Mucosa of descending colon (tissue), 3 donors: ENCODE measurements around the gene ZNF568. TPM values are rescaled to one million over a fixed set of nuclear protein-coding genes. Genes with fewer than 3 reads are reported as not detected.

ENCODE experiments used
- ATAC-seq: fragments of 200-7000 bp; cut with Tn5 transposase; one replicate; pipeline ENCODE4 v1.9.1; 2020; ENCODE audit warnings: mild to moderate bottlenecking, moderate library complexity
- DNase-seq, 3 donors: peaks; one replicate each; pipeline ENCODE4 v3.0.0-alpha.2; 2020
- H3K36me3 ChIP-seq: fragments of 200-600 bp; one replicate; pipeline ENCODE4 v1.8.0; 2021; ENCODE audit warnings: low read depth, mild to moderate bottlenecking
- H3K4me1 ChIP-seq: fragments of 200-600 bp; one replicate; pipeline ENCODE4 v1.8.0; 2021; ENCODE audit warnings: low read depth, mild to moderate bottlenecking
- H3K4me3 ChIP-seq: fragments of 200-600 bp; one replicate; pipeline ENCODE4 v1.8.0; 2021; ENCODE audit warnings: mild to moderate bottlenecking
- H3K9me3 ChIP-seq: fragments of 200-600 bp; one replicate; pipeline ENCODE4 v1.8.0; 2021; ENCODE audit warnings: mild to moderate bottlenecking
- CTCF ChIP-seq: fragments of 200-600 bp; IDR thresholded peaks from one replicate; pipeline ENCODE4 v1.8.0; 2022; ENCODE audit warnings: antibody characterized with exemption, mild to moderate bottlenecking
- intact Hi-C, 2 donors: fragments of 100-400 bp; cut with DNase I in 1 of 2; cut with micrococcal nuclease in 1 of 2; formaldehyde crosslinking; loops; one replicate each; pipeline versions ENCODE4 v1.11.0 to v1.11.1; 2022; cut with DNase I, micrococcal nuclease
- total RNA-seq, 3 donors: library from RNA; stranded (reverse); fragmentation: NEBNext Ultra II Directional in 2 of 3; extraction: Animal tissue kit (Norgen Biotek cat#: 25700) in 2 of 3; gene quantifications; one replicate each; pipeline versions ENCODE4 v1.2.1 to v1.2.4, GENCODE V29; 2021 to 2023
- donor health status: DM: no; HTN: no; CAD: no; lungs with moderate emphysema.
- donor health status: DM: no; HTN: no; CAD: no.
- donor health status: DM: no; HTN: yes; CAD: no.

The ZNF568 gene
- total RNA-seq, 3 donors from 2014 or later, result 3.8 to 14.2 (median 4.3) TPM

GRCh38 chr19:37007587-37008220 is 91.6 kb downstream of the ZNF568 start:
- no peak overlapping the region for H3K4me3 ChIP-seq
- no peaks in the 10 kb centered on the region for H3K36me3 ChIP-seq
- peaks cover 77% of the 10 kb centered on the region for H3K9me3 ChIP-seq
- intact Hi-C loops, result no loop called here
- no peaks in the 10 kb centered on the region for H3K4me1 ChIP-seq
- TF ChIP-seq CTCF, result no peak
- no peak for ATAC-seq
- peak in 2 of 3 donors; percentile 31 to 60 for DNase-seq

GRCh38 chr19:37009871-37010270 is 93.7 kb downstream of the ZNF568 start:
- TF ChIP-seq CTCF, result no peak

GRCh38 chr19:37012093-37012745 is 96.1 kb downstream of the ZNF568 start:
- no peaks in the 10 kb centered on the region for H3K36me3 ChIP-seq
- H3K4me1 ChIP-seq, result no peaks in the 10 kb centered on the region
- no peak overlapping the region for H3K4me3 ChIP-seq
- DNase-seq, result no peak
- no peak for ATAC-seq
- no peak for TF ChIP-seq CTCF
- intact Hi-C loops, result no loop called here
- peaks cover 94% of the 10 kb centered on the region for H3K9me3 ChIP-seq

More at GRCh38 chr19:37009871-37010270, 93.7 kb downstream of the ZNF568 start:
- Histone ChIP-seq H3K4me1 (no peaks in the 10 kb centered on the region), H3K36me3 (no peaks in the 10 kb centered on the region), H3K4me3 (no peak overlapping the region), H3K9me3 (peaks cover 86% of the 10 kb centered on the region)
- intact Hi-C loops, result no loop called here
- no peak for ATAC-seq
- DNase-seq, result no peak

- no peak for ATAC-seq
- H3K4me3 ChIP-seq, result no peak overlapping the region
- intact Hi-C loops, result no loop called here
- no peak for TF ChIP-seq CTCF
- H3K9me3 ChIP-seq, result peaks cover 94% of the 10 kb centered on the region
- no peaks in the 10 kb centered on the region for H3K4me1 ChIP-seq
- H3K36me3 ChIP-seq, result no peaks in the 10 kb centered on the region
- no peak for DNase-seq
These were observed 98.3 kb downstream of the ZNF568 start for GRCh38 chr19:37014456-37014855.

GRCh38 chr19:37045140-37045539 is 129.0 kb downstream of the ZNF568 start:
- Histone ChIP-seq H3K4me1 (no peaks in the 10 kb centered on the region), H3K36me3 (no peaks in the 10 kb centered on the region), H3K4me3 (no peak overlapping the region), H3K9me3 (peaks cover 62% of the 10 kb centered on the region)
- DNase-seq (no peak), ATAC-seq (no peak)
- intact Hi-C loops, result no loop called here
- TF ChIP-seq CTCF, result no peak

Other genes starting within 250 kb of the ZNF568 start
- gene ZNF461, start 249.5 kb upstream of the ZNF568 start, total RNA-seq, result 1 to 10 TPM; 3.3 to 8.4 (median 6.6) TPM
- 1 to 10 TPM; 2.9 to 8.3 (median 3.8) TPM for gene ZNF567, start 228.7 kb upstream of the ZNF568 start, total RNA-seq
- gene ZNF850, start 143.5 kb upstream of the ZNF568 start, total RNA-seq, result 1 to 10 TPM; 2.1 to 3.8 (median 2.9) TPM
- 1 to 10 TPM; 3.4 to 8.8 (median 4.9) TPM for gene ZNF790, start 77.9 kb upstream of the ZNF568 start, total RNA-seq
- gene ZNF345, start 65.5 kb upstream of the ZNF568 start, total RNA-seq, result 1 to 10 TPM; 3.4 to 7.8 (median 5.8) TPM
- gene ZNF829, start within 50 bp of the ZNF568 start, total RNA-seq, result 1 to 10 TPM in 2 of 3 donors, under 1 TPM in 1; 0.99 to 3.3 (median 1.4) TPM
- 10 to 100 TPM in 1 of 3 donors, 1 to 10 TPM in 2; 2.3 to 14.5 (median 6.9) TPM for gene ZNF420, start 162.1 kb downstream of the ZNF568 start, total RNA-seq